Fibroblast of lung (primary cell): ENCODE data around the gene CDKN2A.
A peak's percentile ranks its signal among the peaks of the same experiment; 100 is the strongest.

Experiments
- EZH2 ChIP-seq: IDR thresholded peaks from 2 replicates; pipeline ENCODE4 v1.5.1; 2012; ENCODE audit warnings: low read length, control low read depth, mild to moderate bottlenecking; ENCODE audit errors: missing control alignments
- TF ChIP-seq, protein P1 (sequence below), 2 donors: IDR thresholded peaks in 1 of 2; conservative IDR thresholded peaks in 1 of 2; 1 replicate in 1 of 2; 2 replicates in 1 of 2; pipeline ENCODE4 v1.5.1; 2011 to 2012; ENCODE audit warnings: low read length in 2 of 2, control low read depth in 1 of 2, inconsistent platforms in 1 of 2, low read depth in 1 of 2, mild to moderate bottlenecking in 1 of 2

DNA sequence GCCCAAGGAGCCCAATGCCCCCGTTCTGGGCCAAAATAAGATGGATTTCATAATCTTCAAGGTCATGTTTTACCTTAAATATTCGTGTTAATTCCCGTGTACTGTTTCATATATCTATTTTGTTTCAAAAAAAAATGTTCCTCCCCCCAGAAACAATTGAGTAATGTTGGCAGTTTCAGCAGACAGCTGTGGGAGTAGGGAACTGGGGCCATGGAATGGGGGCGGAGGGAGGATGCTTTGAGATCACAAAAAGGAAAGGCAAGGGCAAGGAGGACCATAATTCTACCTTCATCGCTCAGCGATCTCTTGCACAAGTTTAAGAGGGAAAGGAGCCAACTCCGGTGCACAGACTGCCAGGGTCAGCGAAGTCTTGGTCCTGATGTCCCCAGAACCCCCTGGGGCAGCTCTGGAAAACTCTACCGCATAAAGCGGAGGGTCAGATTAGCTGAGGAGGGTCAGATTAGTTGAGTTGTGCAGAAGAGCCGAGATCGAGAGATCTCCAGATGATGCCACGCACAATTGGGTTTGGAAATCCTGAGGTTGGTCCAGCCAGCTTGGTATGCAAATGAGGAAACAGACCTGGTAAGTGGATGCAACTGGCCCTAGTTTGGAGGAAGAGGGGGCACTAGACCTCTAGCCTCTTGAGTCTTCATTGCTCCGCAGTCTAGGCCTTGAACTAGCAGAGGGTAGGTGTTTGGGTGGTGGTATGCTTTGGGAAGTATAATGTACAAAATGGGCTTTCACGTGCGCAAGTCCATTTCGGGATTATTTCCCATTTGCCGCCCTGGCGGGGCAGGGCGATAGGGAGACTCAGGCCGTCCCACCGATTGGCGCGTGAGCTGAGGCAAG lies 24.0 kb downstream of the CDKN2A start:
- TF ChIP-seq, protein P1, sequence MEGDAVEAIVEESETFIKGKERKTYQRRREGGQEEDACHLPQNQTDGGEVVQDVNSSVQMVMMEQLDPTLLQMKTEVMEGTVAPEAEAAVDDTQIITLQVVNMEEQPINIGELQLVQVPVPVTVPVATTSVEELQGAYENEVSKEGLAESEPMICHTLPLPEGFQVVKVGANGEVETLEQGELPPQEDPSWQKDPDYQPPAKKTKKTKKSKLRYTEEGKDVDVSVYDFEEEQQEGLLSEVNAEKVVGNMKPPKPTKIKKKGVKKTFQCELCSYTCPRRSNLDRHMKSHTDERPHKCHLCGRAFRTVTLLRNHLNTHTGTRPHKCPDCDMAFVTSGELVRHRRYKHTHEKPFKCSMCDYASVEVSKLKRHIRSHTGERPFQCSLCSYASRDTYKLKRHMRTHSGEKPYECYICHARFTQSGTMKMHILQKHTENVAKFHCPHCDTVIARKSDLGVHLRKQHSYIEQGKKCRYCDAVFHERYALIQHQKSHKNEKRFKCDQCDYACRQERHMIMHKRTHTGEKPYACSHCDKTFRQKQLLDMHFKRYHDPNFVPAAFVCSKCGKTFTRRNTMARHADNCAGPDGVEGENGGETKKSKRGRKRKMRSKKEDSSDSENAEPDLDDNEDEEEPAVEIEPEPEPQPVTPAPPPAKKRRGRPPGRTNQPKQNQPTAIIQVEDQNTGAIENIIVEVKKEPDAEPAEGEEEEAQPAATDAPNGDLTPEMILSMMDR (conservative IDR thresholded peaks at IDR 0.05 in 1 of 2, IDR thresholded peaks at IDR 0.05 in 1 of 2; ENCODE audit: low read depth in 1 of 2, low read length in 2 of 2) = no peak
- peak; percentile 93 for TF ChIP-seq EZH2
